DMS 273 (cell line): ENCODE measurements around the gene GIPC3.

Experiments used
- DNase-seq: peaks from one replicate; lab custom pipeline; 2025; ENCODE audit not compliant: unreplicated experiment; lab: John Stamatoyannopoulos, UW

The GIPC3 gene, protein sequence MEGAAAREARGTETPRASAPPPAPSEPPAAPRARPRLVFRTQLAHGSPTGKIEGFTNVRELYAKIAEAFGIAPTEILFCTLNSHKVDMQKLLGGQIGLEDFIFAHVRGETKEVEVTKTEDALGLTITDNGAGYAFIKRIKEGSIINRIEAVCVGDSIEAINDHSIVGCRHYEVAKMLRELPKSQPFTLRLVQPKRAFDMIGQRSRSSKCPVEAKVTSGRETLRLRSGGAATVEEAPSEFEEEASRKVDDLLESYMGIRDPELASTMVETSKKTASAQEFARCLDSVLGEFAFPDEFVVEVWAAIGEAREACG

DNA sequence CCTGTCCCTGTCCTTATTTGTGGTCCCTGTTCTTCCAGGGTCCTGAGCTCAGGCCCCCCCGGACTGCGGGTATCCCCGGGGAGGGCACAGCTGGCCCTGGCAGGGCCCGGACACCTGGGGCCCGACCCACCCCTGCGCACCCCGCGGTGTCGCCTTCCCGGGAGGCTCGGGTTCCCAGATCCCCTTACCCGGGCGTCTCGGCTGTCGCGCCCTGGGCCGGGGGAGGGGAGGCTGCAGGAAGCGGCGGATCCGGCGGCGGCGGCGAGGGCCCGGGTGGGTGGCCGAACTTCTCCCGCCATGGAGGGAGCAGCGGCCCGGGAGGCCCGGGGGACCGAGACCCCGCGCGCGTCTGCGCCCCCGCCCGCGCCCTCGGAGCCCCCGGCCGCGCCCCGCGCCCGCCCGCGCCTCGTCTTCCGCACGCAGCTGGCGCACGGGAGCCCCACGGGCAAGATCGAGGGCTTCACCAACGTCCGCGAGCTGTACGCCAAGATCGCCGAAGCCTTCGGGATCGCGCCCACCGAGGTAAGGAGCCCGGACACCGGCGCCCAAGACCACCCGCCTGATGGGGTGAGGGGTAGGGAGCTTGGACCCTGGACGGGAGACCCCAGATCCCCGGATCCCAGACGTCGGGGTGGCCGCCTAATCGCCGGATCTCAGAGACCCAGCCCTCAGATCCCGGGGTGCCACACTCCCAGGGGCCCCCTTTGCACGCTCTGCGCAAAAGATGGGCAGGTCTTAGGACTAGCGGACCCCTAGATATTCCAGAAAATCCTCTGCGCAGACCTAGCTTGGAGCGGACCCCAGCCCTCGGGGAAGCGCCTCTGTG lies at the start of gene GIPC3:
TSS of gene GIPC3 (plus strand) at position 178 of the 826 bp plus-strand sequence. CDS start at position 298, 120 bp downstream.
- DNase-seq: no peak

DNA sequence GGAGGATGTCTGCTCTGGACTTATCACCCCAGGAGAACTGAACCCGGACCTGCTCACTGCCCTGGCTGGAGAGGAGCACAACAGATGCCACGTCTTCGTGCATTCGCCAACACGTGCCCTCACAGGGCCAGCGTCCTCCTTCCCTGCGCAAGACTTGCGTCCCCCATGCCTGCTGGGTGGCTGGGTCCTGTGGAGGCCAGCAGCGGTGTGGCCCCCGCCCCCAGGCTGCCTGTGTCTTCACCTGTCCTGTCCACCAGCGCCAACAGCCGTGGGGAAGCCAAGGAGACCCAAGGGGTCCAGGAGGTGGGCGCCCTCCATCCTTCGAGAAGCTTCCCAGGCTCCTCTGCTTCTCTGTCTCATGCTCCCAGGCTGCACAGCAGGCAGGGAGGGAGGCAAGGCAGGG lies 49.7 kb upstream of the GIPC3 start:
- DNase-seq: no peak

DNA sequence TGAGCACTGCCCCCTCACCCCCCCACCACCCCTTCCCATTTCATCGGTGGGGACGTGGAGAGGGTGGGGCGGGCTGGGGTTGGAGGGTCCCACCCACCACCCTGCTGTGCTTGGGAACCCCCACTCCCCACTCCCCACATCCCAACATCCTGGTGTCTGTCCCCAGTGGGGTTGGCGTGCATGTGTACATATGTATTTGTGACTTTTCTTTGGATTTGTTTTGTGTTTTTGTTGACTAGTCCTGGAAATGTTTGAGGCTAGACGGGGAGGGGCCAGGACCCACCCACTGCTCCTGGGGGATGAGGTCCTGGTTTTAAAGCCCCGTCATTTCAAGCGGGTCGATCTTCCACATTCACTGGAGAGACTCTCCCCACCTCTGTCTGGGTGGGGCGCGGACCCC lies 49.3 kb upstream of the GIPC3 start:
- no peak for DNase-seq

DNA sequence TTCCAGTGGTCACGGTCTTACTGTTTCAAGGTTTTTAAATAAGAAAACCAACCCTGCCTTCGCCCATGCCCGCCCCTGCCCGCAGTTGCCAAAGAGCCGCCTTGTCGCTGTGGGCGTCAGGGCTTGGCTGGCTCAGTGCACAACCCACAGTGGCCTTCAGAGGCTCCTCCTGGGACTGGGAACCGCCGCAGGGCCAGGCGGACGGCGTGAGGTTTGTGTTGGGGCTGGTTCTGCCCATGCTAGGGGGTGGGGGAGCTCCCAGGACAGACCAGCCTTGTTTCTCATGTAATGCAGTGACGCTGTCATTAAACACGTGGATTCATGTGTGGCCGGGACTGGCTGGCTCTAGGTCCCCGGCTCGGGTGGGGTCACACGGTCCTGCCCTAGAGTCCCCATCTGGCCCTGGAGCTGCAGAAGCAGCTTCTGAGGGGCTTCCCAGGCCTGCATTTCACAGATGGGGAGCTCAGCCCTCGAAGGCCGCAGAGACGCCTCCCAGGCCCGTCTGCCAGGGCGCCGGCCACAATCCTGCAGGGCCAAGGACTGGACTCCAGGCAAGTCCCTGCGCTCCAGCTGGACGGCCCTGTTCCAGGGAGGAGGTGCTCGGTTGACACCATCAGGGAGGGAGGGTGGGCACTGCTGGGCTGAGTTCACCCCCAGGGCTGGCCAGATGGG lies 48.7 kb upstream of the GIPC3 start:
- DNase-seq: peak; percentile 48

DNA sequence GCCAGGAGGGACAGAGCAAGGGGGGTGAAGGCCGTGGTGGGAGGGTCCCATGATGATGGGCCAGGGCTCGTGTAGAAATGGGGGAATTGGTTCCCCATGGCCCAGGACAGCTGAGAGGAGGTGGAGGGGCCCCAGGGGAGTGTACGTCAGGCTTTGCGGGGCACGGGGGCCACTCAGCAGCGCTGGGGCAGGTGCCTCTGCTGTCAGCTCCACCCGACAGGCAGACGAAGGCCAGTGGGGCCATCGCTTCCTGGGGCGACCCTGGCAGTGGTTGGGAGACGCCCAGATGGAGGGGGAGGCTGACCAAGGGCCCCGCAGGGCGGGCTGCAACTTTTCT lies 48.2 kb upstream of the GIPC3 start:
- no peak for DNase-seq

DNA sequence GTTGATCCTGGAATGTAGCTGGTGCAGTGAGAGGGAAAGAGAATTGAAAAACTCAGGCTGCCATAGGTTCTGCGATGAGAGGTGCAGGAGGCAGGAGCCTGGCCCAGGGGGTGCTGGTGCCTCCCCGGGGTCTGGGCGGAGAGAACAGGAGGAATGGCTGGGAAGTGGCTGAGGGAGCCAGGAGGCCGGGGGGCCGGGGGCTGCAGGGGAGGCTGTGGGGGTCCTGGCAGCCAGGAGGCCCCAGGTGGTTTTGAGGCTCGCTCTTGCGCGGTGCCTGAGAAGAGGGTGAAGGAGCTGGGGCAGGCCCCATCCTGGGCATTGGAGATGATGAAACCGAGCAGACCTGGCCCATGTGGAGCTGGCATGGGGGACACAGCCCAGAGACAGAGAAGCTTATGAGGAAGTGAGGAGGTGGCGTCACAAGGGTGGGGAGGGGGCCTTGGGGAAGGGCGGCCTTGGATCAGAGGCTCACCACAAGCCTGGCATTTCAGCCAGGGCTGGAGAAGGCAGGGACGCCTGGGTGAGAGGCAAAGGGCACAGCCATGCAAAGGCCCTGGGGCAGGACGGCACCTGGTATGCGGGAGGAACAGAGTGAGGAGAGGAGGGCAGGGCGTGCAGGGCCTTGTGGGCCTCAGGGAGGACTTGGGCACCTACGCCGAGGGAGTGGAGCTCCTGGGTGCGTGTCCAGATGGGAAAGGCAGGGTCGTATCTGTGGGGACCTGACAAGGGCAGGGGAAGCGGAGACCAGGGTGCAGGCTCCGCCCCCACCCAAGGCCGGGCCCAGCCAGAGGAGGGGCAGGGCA lies 47.6 kb upstream of the GIPC3 start:
- peak; percentile 54 for DNase-seq

DNA sequence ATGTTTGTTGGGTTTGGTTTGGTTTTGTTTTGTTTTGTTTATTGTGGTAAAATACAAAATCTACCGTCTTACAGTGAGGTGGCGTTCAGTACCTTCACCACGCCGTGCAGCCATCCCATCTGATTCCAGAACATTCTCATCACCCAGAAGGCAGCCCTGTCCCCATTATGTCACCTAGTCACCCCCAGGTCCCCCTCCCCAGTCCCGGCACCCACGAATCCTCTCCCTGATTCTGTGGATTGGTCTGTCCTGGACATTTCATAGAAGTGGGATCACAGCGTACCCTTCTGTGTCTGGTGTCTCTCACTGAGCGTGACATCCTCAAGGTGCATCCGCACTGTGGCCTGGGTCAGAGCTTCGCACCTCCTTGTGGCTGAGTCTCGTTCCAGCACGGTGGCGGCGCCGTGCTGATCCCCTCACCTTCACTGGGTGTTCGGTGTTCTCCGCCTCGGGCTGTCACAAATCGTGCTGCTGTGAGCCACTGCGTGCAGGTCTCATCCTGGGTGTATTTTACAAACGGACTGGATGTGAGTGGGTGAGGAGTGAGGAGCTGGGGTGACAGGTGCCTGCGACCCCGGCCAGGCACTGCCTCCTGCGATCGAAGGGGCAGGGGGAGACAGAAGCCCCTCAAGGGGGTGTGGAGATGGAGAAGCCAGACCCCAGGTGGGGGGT lies 46.9 kb upstream of the GIPC3 start:
- DNase-seq: peak; percentile 45

DNA sequence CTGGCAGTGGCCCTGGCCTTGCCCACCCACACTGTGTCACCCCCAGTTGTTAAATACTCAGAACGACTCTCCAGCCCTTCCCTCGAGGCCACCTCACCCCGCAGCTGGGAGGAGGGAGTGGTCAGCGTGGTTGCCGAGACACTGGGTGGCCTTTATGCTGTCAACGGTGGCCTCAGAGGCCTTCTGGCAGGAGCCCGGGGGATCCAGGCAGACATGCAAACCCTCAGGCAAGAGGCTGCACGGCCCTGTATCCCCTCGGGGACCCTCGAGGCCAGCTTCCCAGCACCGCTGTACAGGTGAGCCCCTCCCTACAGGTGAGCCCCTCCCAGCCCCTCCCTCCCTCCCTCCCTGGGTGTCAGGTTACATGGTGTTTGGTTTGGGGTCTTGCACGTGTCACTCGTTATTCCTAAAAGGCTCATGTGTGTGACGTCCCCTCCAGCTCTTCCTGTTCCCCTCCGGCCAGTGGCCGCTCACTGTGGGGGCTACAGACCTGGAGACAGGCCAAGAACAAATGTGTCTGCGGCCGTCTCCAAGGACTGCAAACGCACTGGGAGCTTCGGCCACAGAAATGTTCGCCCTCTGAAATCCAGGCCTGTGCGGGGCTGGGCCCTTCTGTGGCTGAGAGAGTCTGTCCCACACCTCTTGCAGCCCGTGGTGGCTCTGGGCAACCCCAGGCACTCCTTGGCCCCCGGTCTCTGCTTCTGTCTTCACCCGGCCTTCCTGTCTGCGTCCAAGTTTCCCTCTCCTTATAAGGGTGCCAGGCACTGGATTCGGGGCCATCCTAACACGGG lies 46.1 kb upstream of the GIPC3 start, which contains the start of gene TEKTIP1:
TSS of gene TEKTIP1 (plus strand) at position 210 of the 791 bp plus-strand sequence. CDS start at position 214, 4 bp downstream.
- DNase-seq: peak; percentile 47

DNA sequence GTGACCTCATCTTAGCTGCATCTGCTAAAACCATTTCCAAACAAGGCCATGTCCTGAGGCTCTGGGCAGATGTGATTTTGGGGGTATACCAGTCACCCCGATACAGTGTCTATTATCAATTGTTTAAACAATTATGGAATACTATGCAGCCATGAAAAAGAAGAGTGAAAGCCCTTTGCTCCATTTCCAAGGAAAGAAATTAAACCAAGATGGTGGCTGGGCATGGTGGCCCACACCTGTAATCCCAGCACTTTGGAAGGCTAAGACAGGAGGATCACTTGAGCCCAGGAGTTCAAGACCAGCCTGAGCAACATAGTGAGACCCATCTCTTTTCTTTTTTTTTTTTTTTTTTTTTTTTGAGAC lies 45.5 kb upstream of the GIPC3 start:
- DNase-seq: no peak

DNA sequence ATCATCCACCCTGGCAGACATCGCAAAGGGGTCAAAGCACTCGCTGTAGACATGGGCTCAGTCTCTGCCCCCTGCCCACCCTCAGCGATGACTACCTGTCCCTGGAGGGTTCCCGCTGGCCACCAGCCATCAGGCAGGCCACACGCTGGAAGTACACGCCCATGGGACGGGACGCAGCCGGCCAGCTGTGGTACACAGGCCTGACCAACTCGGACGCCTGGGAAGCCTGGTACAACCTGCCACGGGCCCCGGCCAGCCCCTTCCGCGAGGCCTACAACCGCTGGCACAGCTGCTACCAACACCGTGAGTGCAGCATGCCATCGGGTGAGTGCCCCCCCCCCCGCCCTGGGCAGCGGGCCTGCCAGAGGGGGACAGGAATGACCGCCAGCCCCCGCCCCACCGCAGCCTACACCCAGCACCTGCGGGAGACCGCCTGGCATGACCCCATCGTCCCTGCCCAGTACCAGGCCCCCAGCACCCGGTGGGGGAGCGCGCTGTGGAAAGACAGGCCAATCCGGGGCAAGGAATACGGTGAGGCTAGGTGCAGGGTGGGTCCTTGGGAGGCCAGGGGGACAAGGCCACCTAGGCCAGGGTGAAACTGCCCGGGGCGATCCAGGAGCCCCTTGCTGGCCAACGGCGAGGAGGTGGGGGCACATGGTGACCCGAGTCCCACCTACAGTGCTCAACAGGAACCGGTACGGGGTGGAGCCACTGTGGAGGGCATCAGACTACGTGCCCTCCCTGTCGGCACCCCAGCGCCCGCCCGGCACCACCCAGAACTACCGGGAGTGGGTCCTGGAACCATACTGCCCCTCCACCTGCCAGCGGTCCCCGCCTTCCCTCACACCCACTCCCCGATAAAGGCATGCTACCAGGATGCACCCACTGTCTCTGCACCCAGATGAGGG lies 41.9 kb upstream of the GIPC3 start:
- no peak for DNase-seq

DNA sequence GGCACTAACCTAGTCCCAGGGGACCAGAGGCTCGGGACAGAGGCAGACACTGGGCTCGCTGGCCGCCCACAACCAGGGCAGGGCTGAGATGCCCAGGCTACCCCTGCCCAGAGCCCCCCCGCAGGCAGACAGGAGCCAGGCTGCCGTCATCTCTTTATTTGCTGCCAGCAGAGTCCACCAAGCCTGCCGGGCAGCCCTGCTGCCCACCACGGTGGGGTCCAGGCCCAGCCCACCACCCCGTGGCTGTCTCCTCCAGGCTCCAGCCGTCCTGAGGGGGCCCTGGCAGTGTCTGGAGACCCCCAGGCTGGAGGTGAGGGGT lies 41.3 kb upstream of the GIPC3 start:
- no peak for DNase-seq

DNA sequence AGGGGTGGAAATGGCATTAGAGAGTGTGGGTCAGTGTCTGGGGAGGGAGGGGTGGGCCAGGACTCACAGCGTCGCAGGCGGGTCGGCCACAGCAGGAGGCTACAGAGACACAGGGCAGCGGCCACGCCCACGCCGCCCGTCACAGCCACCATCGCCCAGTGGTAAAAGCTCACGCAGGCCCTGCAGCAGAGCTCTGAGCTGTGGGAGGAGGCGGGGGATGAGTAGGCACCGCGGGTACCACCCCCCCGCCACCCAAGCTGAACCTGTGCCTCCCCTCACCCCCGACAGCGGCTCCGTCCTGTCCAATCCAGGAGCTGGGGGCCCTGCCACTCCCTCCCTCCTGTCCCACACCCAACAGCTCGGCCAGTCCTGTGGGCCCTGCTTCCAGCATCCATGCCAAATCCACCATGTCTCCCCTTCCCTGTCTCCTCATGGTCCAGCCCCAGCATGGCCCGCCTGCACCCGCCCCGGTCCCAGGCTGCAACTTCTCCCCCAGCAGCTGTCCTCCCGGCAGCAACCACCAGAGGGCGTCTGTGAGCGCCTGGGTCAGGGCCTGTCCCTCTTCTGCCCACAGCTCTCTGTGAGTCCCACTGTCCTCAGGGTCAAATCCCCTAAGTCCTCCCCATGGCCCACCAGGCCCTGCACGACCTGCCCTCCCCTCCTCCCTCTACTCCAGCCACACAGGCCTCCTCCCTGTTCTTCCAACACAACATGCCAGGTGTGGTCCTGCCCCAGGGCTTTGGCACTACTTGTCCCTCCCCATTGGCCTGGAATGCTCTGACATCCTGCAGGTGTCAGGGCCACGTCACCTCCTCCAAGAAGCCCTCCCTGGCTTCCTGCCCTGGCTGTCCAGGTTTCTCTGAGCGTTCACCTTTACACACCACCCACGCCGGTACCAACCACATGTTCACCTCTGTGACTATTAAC lies 40.3 kb upstream of the GIPC3 start:
- DNase-seq: peak; percentile 77

DNA sequence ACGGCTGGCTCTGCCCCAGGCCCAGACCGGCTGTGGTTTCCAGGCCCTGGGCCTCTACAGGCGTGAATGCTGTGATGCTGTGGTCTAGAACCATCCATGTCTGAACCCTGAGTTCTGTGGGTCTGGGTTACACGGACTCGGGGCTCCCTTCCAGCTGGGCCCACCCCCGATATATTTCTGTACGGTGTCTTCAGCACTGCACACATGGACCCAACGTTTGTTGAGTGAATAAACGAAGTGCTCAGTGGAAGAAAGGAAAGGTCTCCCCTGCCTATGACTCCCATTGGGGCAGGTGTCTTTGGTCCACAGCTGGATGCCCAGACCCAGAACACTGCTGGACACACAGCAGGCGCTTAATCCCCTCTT lies 39.6 kb upstream of the GIPC3 start:
- no peak for DNase-seq

DNA sequence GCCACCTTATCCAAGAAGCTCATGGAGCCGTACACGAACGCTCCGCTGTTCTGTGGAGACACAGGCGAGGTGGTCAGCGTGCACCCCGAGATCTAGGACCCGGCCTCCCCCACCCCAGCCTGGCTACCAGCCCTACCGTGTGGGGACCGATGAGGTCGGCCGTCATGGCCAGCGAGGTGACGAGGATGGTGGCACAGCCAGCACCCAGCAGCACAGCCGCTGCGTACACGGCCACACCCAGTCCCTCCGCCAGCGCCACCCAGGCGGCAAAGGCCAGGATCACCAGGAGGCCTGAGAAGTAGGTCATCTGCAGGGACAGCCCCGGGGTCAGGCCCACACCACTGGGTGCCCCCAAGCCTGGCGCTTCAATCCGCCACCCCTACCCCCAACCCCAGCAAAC lies 39.2 kb upstream of the GIPC3 start:
- no peak for DNase-seq

DNA sequence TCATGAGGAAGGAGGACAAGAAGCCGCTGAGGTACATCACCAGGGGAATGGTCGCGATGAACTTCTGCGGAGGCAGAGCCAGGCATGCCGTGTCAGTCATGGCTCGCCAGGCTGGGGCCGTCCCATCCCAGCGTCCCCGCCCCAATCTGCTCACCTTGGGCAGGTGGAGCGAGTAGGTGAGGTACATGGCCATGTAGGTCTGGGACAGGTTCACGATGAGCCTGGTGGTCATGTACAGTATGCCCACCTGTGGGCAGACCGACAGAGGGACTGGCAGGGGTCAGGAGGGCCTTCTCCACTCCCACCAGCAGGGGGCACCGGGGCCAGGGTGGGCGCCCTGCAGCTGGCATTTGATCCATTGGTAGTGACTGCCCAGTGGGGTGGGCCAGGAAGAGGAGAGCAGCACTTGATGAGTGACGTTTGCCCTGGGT lies 38.0 kb upstream of the GIPC3 start:
- peak; percentile 57 for DNase-seq

DNA sequence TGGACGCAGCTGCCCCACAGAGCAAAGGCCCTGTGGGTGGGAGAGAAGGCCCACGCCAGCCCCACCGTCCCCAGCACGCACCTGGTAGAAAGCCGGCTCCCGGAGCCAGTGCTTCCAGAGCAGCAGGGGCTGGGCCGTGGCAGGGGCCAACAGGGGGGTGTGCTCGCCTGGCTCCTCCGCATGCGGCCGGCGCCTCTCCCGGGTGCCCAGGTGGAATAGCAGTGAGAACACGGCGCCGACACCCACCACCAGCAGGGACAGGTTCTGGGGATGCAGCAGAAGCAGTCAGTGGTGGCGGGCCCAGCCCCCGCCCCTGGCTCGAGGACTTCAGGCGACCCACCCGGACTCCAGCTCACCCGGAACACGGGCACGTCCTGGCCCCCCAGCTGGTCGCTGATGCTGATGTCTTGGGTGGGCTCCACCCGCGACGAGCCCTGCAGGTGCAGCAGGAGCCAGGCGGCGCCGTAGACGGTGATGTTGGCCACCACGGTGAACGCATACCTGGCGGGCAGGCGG lies 37.5 kb upstream of the GIPC3 start:
- DNase-seq: no peak

DNA sequence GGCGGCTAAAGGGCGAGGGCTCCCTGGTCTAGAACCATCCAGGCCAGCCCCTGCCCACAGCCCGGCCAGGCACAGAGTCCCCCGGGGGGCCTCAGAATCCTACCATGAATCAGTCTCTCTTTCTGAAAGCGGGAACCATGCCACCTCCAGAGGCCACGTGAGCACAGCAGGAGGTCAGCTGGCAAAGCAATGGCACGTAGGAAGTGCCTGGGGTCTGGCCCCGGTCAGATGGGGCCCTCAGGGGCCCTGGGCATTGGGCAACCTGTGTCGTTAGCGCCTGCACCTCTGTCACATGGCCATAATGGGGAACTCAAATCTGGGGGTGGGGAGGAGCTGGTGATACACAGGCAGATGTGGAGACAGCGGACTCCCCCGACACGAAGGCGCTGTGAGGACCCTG lies 36.7 kb upstream of the GIPC3 start:
- no peak for DNase-seq

DNA sequence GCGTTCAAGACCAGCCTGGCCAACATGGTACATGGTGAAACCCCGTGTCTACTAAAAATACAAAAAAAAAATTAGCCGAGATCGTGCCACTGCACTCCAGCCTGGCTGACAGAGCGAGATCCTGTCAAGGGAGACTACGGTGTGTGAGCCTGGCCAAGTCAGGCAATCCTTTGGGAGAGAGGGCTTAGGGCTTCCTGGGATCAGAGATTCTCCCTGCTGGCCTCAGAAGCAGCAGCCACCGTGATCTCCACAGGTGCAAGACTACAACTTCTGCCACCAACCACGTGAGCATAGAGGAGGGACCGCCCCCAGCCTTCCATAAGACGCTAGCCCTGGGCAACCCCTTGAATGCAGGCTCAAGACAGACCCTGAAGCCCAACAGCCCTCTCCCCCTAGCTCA lies 35.5 kb upstream of the GIPC3 start:
- DNase-seq: no peak
